ENCODE results near the gene MAGEA4.

MAGEA4 gene

GRCh38 chrX:151935358-151935757 is 22.7 kb downstream of the MAGEA4 start:
- no peak for DNase-seq

GRCh38 chrX:151938172-151938571 is 25.5 kb downstream of the MAGEA4 start:
- DNase-seq, result no peak

DNA sequence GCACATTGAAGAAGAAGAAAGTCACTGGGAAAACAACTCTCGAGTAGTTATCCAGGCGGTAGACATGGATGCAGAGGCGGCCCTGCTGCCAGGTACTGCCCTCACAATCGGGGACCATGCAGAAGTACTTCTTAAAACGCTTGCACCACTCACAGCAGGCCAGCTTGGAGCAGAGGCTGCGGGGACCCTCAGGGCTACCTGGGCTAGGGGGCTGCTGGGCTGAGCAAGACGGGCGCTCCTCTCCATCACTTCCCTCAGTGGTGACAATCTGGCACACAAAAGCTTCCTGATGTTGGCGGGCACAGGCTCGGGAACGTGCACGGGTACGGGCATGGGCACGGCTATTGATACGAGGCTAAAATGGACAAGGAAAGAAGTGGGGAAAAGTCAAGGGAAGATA is 42.0 kb downstream of the MAGEA4 start:
- DNase-seq, result no peak

DNA sequence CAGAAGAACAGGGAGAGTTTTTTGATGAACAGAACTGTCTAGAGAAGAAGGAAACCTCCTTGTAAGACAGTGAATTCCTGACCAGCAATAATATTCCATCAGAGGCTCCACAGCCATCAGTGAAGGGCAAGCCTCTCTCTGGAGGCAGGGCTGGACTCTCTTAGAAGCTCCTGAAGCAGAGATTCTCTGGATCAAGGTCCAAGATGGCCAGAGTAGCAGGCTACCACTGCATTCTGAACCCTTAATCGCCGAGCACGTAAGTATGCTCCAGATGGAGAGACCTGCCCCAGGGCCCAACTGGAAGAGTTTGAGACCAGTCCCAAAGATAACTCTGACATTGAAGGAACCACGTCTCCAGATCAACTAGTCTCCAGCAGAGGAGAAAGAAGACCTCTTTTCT is 45.4 kb downstream of the MAGEA4 start:
- no peak for DNase-seq

- no peak for DNase-seq
Measured at GRCh38 chrX:151962034-151962433, 49.3 kb downstream of the MAGEA4 start.

GRCh38 chrX:151966236-151966635 is 53.5 kb downstream of the MAGEA4 start:
- DNase-seq, result no peak

DNA sequence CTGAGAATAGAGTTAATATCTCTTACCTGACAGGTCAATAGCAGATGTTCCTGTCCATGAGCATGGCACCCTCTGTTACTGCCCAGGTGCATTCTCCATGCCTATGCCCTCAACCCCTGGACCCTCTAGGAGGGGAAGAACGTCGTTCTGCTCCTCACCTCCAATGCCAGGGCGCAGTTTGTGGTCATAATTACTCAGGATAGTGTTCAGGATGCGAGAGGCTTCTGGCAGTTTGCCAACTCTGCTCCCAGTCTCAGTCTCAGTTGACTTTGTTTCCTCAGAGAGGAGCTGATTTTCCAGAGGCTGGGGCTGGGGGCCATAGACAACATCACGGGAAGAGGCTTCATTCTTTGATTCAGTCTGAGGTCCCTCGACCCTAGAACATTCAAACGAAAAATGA is 57.3 kb downstream of the MAGEA4 start:
- DNase-seq, result no peak

- no peak for DNase-seq
Measured at GRCh38 chrX:151970661-151971060, 58.0 kb downstream of the MAGEA4 start.

DNA sequence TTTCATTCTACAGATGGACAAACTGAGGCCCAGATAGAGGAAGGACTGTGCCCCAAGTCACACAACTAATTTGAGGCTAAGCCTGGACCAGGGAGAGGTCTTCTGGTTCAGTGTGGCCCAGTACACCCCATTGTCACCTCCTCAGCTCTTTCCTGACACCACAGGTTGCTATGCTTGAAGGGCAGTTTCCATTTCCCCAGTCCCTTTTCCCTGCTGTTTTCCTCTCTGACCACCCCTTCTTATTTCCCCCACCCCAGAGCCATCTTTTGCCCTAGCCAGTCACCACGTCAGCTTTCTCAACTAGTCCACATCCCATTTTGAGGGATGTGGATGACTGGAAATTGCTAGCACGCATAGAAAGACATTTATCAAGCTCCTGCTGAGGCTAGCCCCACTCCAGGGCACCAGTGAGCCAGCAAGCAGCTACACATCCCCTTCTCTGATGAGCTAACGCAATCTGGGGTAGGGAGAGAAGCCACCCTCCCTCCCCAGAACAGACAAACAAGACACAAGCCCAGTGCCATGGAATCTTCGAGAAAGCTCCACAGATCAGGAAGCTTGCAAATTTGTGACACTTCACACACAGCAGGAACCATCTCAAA is 60.5 kb downstream of the MAGEA4 start:
- no peak for DNase-seq

DNA sequence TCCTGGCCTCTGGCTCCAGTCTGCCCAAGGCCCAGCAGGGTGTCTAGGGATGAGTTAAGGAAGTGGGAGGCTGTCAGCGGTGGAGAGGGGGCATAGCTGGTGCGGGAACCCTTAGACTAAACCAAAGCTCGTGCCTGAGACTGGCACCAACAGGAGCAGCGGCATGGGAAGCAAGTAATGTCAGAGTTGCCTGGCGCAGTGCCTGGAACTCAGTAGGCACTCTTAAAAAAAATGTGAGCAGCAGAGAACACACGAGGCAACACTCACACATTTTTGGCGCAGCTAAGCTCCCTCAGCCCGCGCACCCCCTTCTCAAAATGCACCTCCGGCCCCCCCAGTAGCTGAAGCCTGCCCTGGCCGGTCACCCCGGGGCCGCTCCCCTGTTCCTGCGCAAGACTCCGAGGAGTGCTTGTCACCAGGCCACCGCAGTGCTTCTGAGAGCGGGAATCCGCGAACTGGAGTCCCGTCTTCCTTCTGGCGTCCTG is 61.2 kb downstream of the MAGEA4 start:
- peak in 1 of 2 experiments; percentile 11 for DNase-seq
